Right lobe of liver (tissue), 6 donors: ENCODE data around the gene ALG14. TPM values are rescaled to one million over a fixed set of nuclear protein-coding genes. Genes with fewer than 3 reads are reported as not detected.

Experiments used
- ATAC-seq, 4 donors: fragments of 200-7000 bp; cut with Tn5 transposase; one replicate each; pipeline ENCODE4 v1.9.1; 2020; ENCODE audit warnings: mild to moderate bottlenecking in 4 of 4, moderate library complexity in 4 of 4
- DNase-seq, 3 donors: peaks; one replicate each; pipeline ENCODE4 v3.0.0-alpha.2; 2020
- H3K27ac ChIP-seq, 3 donors: fragments of 200-600 bp; one replicate each; pipeline ENCODE4 v1.8.0; 2022
- H3K27me3 ChIP-seq, 2 donors: fragments of 200-600 bp; one replicate each; pipeline ENCODE4 v1.8.0; 2022
- H3K36me3 ChIP-seq, 4 donors: fragments of 200-600 bp; sonication (generic) in 1 of 4; one replicate each; pipeline versions ENCODE4 v1.5.1 to v1.8.0; 2017 to 2022; ENCODE audit warnings: control low read depth in 1 of 4
- H3K4me1 ChIP-seq, 4 donors: fragments of 200-600 bp; sonication (generic) in 1 of 4; one replicate each; pipeline versions ENCODE4 v1.5.1 to v1.8.0; 2017 to 2022; ENCODE audit warnings: control low read depth in 1 of 4
- H3K4me3 ChIP-seq, 3 donors: fragments of 200-600 bp; one replicate each; pipeline ENCODE4 v1.8.0; 2022
- H3K9me3 ChIP-seq, 4 donors: fragments of 200-600 bp; sonication (generic) in 1 of 4; one replicate each; pipeline versions ENCODE4 v1.5.1 to v1.8.0; 2017 to 2022; ENCODE audit warnings: control low read depth in 1 of 4
- CTCF ChIP-seq, 4 donors: fragments of 200-600 bp in 3 of 4; fragments of 450-650 bp in 1 of 4; IDR thresholded peaks; one replicate each; pipeline versions ENCODE4 v1.5.1 to v1.8.0; 2016 to 2022; ENCODE audit warnings: antibody characterized with exemption in 4 of 4, mild to moderate bottlenecking in 2 of 4
- POLR2A ChIP-seq: fragments of 450-650 bp; IDR thresholded peaks from one replicate; pipeline ENCODE4 v1.6.1; 2017; ENCODE audit warnings: antibody characterized with exemption, mild to moderate bottlenecking
- WGBS: methylation state at CpG from one replicate; pipeline ENCODE4 v1.1.6; 2018; ENCODE audit warnings: low coverage, low lambda C conversion rate; ENCODE audit not compliant: insufficient coverage; ENCODE audit errors: missing lambda C conversion rate; 5-methylcytosine and 5-hydroxymethylcytosine counted together
- intact Hi-C, 2 donors: fragments of 100-400 bp; cut with DNase I; formaldehyde crosslinking; loops; one replicate each; pipeline versions ENCODE4 v1.11.2 to v1.14.1; 2022
- total RNA-seq, 6 experiments: library from RNA; depleted of rRNA in 2 of 6; stranded (reverse); fragments of >200 nt in 2 of 6; fragmentation: NEBNext Ultra II Directional in 3 of 6; extraction: Animal tissue kit (Norgen Biotek cat#: 25700) in 3 of 6; gene quantifications; one replicate each; pipeline versions ENCODE4 v1.1.0 to v1.2.4, GENCODE V29; 2016 to 2023
- donor health status: DM: no; HTN: yes; CAD: no.
- donor health status: DM: no; HTN: no; CAD: no.
- donor health status: DM: no; HTN: no; CAD: no.
- donor health status: DM: no; HTN: yes; CAD: no.
- donor health status: DM: no; HTN: yes; CAD: no.

The ALG14 gene
- total RNA-seq, 6 experiments from 2014 or later: 1.5 to 8.3 (median 5.0) TPM

DNA sequence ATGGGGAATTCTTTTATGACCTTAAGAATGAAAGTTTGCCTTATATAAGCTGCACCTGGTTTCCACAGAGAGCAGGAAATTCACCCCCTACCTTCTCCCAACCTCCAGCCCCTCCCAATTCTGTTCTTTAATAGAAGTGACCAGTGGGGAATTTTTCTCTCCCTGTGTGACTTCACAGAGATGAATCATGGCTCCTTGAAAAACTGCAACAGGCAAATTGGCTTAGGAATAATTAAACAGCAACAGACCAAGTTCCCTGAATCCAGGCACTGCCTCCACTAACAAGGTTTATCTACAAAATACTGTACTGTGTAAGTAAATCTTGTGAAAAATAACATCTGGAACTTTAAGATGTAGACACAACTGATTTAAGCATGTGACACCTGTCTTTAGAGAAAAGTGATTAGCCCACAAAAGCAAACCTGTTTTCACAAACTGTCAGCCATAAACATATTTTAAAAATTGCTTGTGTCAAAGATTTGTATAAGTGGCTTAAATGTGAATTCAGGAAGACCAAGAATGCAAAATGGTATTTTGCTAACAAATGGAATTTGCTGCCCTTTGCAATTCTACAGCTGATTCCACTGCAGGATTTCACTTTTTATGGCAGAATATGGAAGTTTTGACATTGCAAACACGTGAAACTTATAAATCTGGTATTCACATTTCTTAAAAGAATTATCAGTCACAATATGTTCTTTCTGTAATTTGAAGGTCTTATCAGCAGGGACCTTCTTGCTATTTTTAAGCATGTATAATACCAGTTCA, 54.0 kb downstream of the ALG14 start:
- Histone ChIP-seq H3K9me3 (no peaks in the 10 kb centered on the region), H3K36me3 (no peaks in the 10 kb centered on the region), H3K27ac (no peak overlapping the region), H3K4me1 (peaks cover 0 to 13% (median 3%) of the 10 kb centered on the region in 4 donors), H3K27me3 (no peaks in the 10 kb centered on the region), H3K4me3 (no peak overlapping the region)
- no peak for TF ChIP-seq CTCF (IDR thresholded peaks at IDR 0.05)
- no peak for TF ChIP-seq POLR2A
- intact Hi-C loops: no loop called here
- 73% methylated on average over 1 of the region's 1 CpG for WGBS
- ATAC-seq: peak in 1 of 4 donors; percentile 34
- no peak for DNase-seq

GRCh38 chr1:95017775-95018174, 55.0 kb downstream of the ALG14 start:
- no peak overlapping the region for H3K27ac ChIP-seq
- no peaks in the 10 kb centered on the region for H3K36me3 ChIP-seq

GRCh38 chr1:95015076-95015475, 57.7 kb downstream of the ALG14 start:
- no peak for ATAC-seq
- DNase-seq: no peak

More at GRCh38 chr1:95017775-95018174, 55.0 kb downstream of the ALG14 start:
- no peak for DNase-seq
- H3K4me3 ChIP-seq: no peak overlapping the region
- TF ChIP-seq POLR2A: no peak
- TF ChIP-seq CTCF (IDR thresholded peaks at IDR 0.05): no peak
- intact Hi-C loops: no loop called here
- 100% methylated on average over 1 of the region's 1 CpG for WGBS
- peaks cover 0 to 16% (median 5%) of the 10 kb centered on the region in 4 donors for H3K4me1 ChIP-seq
- H3K9me3 ChIP-seq: no peaks in the 10 kb centered on the region
- no peaks in the 10 kb centered on the region for H3K27me3 ChIP-seq
- ATAC-seq: no peak

GRCh38 chr1:95013950-95014574, 58.7 kb downstream of the ALG14 start:
- DNase-seq: no peak
- H3K4me3 ChIP-seq: no peak overlapping the region
- no peak for TF ChIP-seq POLR2A
- no peak for TF ChIP-seq CTCF (IDR thresholded peaks at IDR 0.05)
- H3K27me3 ChIP-seq: no peaks in the 10 kb centered on the region
- no peaks in the 10 kb centered on the region for H3K36me3 ChIP-seq
- H3K4me1 ChIP-seq: peaks cover 0 to 16% (median 5%) of the 10 kb centered on the region in 4 donors
- peak overlapping the region in 1 of 3 donors; percentile 7 for H3K27ac ChIP-seq
- intact Hi-C loops: no loop called here
- ATAC-seq: peak; percentile 76 to 96 (median 90)
- no peaks in the 10 kb centered on the region for H3K9me3 ChIP-seq
- 17% methylated on average over 2 of the region's 2 CpGs for WGBS

More at GRCh38 chr1:95015076-95015475, 57.7 kb downstream of the ALG14 start:
- Histone ChIP-seq H3K4me3 (no peak overlapping the region), H3K27me3 (no peaks in the 10 kb centered on the region), H3K36me3 (no peaks in the 10 kb centered on the region), H3K4me1 (peaks cover 0 to 16% (median 5%) of the 10 kb centered on the region in 4 donors), H3K9me3 (no peaks in the 10 kb centered on the region), H3K27ac (no peak overlapping the region)
- TF ChIP-seq CTCF (IDR thresholded peaks at IDR 0.05) (no peak), POLR2A (no peak)
- intact Hi-C loops: no loop called here
- 100% methylated on average over 3 of the region's 3 CpGs for WGBS
